Activated naive CD8-positive, alpha-beta T cell (primary cell): Measurements from ENCODE around the gene DAD1.

Experiments
- H3K27ac Mint-ChIP-seq: one replicate; pipeline ENCODE4 v1.8.0; 2021; ENCODE audit warnings: mixed read lengths
- H3K27me3 Mint-ChIP-seq: one replicate; pipeline ENCODE4 v1.8.0; 2021; ENCODE audit warnings: mixed read lengths
- H3K36me3 Mint-ChIP-seq: one replicate; pipeline ENCODE4 v1.8.0; 2021; ENCODE audit warnings: mixed read lengths
- H3K4me1 Mint-ChIP-seq: one replicate; pipeline ENCODE4 v1.8.0; 2021; ENCODE audit warnings: low read depth, mixed read lengths
- H3K4me3 Mint-ChIP-seq: one replicate; pipeline ENCODE4 v1.8.0; 2021; ENCODE audit warnings: mild to moderate bottlenecking, mixed read lengths
- H3K9me3 Mint-ChIP-seq: one replicate; pipeline ENCODE4 v1.8.0; 2021; ENCODE audit warnings: low read depth, mixed read lengths

Gene DAD1

DNA sequence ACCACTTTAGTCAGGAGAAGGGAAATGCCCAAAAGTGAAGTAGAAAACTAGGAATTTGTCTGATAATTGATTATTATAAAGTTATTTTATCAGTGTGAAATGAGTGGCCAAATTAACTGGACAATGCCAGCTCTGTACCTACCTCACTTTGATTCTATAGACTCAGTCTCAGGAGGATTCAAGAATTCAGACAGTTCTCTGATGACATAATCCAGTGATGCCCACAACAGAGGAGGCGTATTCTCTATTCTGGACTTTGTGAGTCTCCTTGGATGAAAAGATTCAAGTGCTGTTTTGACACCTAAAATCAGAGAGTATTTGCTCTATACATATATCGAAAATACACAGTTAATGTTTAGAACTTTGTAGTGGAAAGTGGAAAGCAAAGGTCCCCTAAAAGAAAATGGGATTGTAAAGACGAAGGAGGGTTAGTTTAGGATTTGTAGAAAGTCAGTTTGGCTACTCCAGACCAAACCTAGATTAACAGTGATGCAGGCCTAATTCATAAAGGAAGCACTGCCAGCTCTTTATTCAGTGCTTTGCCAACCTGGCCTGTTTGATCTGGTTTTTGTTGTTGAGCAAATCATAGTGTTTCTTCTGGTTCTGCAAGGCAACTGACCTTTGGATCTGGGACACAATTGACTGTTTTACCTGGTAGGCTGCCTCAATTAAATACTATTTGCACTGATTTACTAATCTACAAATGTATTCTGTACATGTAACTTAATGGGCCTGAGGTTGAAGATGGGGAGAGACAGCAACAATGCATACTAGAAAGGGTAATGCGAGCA lies 67.4 kb downstream of the DAD1 start:
- H3K36me3 Mint-ChIP-seq, result peaks cover 61% of the 10 kb centered on the region
- peak overlapping the region; percentile 97 for H3K27ac Mint-ChIP-seq
- H3K4me3 Mint-ChIP-seq, result peak overlapping the region; percentile 97
- no peaks in the 10 kb centered on the region for H3K27me3 Mint-ChIP-seq
- no peaks in the 10 kb centered on the region for H3K9me3 Mint-ChIP-seq
- peaks cover 91% of the 10 kb centered on the region for H3K4me1 Mint-ChIP-seq

- peaks cover 89% of the 10 kb centered on the region for H3K4me1 Mint-ChIP-seq
- H3K9me3 Mint-ChIP-seq, result no peaks in the 10 kb centered on the region
- H3K36me3 Mint-ChIP-seq, result peaks cover 64% of the 10 kb centered on the region
- no peaks in the 10 kb centered on the region for H3K27me3 Mint-ChIP-seq
- peak overlapping the region; percentile 97 for H3K27ac Mint-ChIP-seq
- peak overlapping the region; percentile 97 for H3K4me3 Mint-ChIP-seq
These were observed 68.2 kb downstream of the DAD1 start for GRCh38 chr14:22520796-22521195.

DNA sequence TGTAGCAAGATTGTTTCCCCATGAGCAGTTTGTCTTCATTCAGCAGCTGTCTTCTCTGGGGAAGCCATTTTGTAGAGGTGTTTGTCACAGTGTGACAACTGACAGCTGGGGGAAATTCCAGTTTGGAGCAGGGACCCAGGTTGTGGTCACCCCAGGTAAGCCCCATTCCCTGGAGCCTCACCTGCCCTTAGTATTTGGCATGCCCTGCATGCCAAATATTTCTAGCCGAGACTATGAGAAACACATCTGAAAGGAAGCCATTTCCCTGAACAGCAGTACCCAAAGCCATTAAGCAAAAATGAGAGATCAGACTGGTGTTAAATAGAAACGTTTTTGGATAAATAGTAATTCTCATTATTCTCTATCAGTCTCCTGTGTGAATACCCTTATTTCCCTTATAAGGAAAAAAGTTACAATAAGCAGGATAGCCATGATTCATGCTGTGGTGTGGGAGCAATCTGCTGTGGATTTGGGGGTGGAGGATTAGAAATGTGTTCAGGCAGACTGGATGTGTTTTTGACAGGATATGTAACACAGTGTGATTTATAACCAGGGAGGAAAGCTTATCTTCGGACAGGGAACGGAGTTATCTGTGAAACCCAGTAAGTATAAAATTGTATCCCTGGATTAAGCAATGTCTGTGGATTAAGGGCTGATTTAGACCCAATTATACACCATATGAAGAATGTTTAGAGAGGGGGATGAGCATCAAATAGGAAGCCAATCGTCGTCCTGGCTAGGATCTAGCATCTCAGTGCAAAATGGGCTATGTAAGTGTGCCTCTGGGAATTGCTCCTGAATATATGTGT lies 68.9 kb downstream of the DAD1 start:
- Mint-ChIP-seq H3K9me3 (no peaks in the 10 kb centered on the region), H3K27me3 (no peaks in the 10 kb centered on the region), H3K27ac (peak overlapping the region; percentile 97), H3K4me1 (peaks cover 89% of the 10 kb centered on the region), H3K36me3 (peaks cover 60% of the 10 kb centered on the region), H3K4me3 (peak overlapping the region; percentile 97)

DNA sequence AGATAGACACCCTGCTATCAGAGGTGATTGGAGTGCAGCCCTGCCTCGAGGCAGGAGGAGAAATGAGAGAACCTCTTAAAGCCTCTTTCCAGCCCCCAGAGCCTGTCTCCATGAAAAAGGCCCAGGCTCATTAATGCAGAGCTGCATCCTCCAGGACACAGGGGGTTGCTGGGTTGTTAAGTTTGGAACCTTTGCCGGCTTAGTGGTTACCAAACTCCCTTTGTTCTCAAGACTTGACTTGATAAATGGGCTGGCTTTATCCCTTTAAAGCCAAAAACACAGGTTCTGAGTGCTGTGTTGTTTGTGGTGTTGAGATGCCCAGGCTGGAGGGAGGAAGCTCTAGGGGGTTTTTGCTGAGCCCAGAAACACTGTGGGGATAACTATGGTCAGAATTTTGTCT lies 71.0 kb downstream of the DAD1 start:
- H3K4me3 Mint-ChIP-seq, result peak overlapping the region; percentile 97
- H3K36me3 Mint-ChIP-seq, result peaks cover 49% of the 10 kb centered on the region
- H3K9me3 Mint-ChIP-seq, result no peaks in the 10 kb centered on the region
- H3K27me3 Mint-ChIP-seq, result no peaks in the 10 kb centered on the region
- peak overlapping the region; percentile 97 for H3K27ac Mint-ChIP-seq
- H3K4me1 Mint-ChIP-seq, result peaks cover 81% of the 10 kb centered on the region

GRCh38 chr14:22517117-22517720 lies 71.8 kb downstream of the DAD1 start:
- peaks cover 80% of the 10 kb centered on the region for H3K4me1 Mint-ChIP-seq

GRCh38 chr14:22515929-22516328 lies 73.1 kb downstream of the DAD1 start:
- Mint-ChIP-seq H3K36me3 (peaks cover 44% of the 10 kb centered on the region), H3K9me3 (no peaks in the 10 kb centered on the region), H3K27me3 (no peaks in the 10 kb centered on the region), H3K4me1 (peaks cover 81% of the 10 kb centered on the region), H3K27ac (peak overlapping the region; percentile 97), H3K4me3 (peak overlapping the region; percentile 97)

More at GRCh38 chr14:22517117-22517720, 71.8 kb downstream of the DAD1 start:
- Mint-ChIP-seq H3K27me3 (no peaks in the 10 kb centered on the region), H3K4me3 (peak overlapping the region; percentile 97), H3K9me3 (no peaks in the 10 kb centered on the region), H3K27ac (peak overlapping the region; percentile 97), H3K36me3 (peaks cover 48% of the 10 kb centered on the region)
